ENCODE results near the gene ZMYM3. TPM values are rescaled to one million over a fixed set of nuclear protein-coding genes. Genes with fewer than 3 reads are reported as not detected.

The ZMYM3 gene
- total RNA-seq = 16.3 and 19.0 TPM in 2 replicates

GRCh38 chrX:71254092-71254963 lies at the start of gene ZMYM3:
TSS of gene ZMYM3 (minus strand) at chrX:71254140. CDS start at chrX:71253255, 885 bp downstream.

GRCh38 chrX:71301195-71301924 lies 47.4 kb upstream of the ZMYM3 start, which contains the start of gene ITGB1BP2:
TSS of gene ITGB1BP2 (plus strand) at chrX:71301750. CDS start at chrX:71301807, 57 bp downstream.

GRCh38 chrX:71283403-71284143 lies 29.6 kb upstream of the ZMYM3 start, which contains the start of gene NONO:
TSS of gene NONO (plus strand) at chrX:71283635. CDS start at chrX:71290638, 7,003 bp downstream.

GRCh38 chrX:71222929-71223328 lies 31.0 kb downstream of the ZMYM3 start, which contains the start of gene GJB1:
TSS of gene GJB1 (plus strand) at chrX:71223224. CDS start at chrX:71223708, 484 bp downstream.

Other genes starting within 250 kb of the ZMYM3 start
- 46.2 and 56.9 TPM in 2 replicates for gene SNX12, start 185.8 kb downstream of the ZMYM3 start, total RNA-seq
- gene FOXO4, start 158.3 kb downstream of the ZMYM3 start, total RNA-seq = 2.7 and 4.1 TPM in 2 replicates
- gene CXorf65, start 147.4 kb downstream of the ZMYM3 start, total RNA-seq = not detected in 2 replicates
- gene IL2RG, start 142.6 kb downstream of the ZMYM3 start, total RNA-seq = not detected in 2 replicates
- gene MED12, start 135.5 kb downstream of the ZMYM3 start, total RNA-seq = 14.5 and 39.3 TPM in 2 replicates
- gene NLGN3, start 109.3 kb downstream of the ZMYM3 start, total RNA-seq = 0.23 and 1.6 TPM in 2 replicates
- gene GJB1, start 30.9 kb downstream of the ZMYM3 start, total RNA-seq = not detected in 2 replicates
- 225 and 251 TPM in 2 replicates for gene NONO, start 29.5 kb upstream of the ZMYM3 start, total RNA-seq
- gene ITGB1BP2, start 47.6 kb upstream of the ZMYM3 start, total RNA-seq = 0.23 and 2.0 TPM in 2 replicates
- gene TAF1, start 112.2 kb upstream of the ZMYM3 start, total RNA-seq = 11.0 and 14.2 TPM in 2 replicates